Upper lobe of left lung (tissue), 4 donors: Measurements from ENCODE around the gene STAT5B.

Experiments used
- POLR2A ChIP-seq, 4 donors: fragments of 450-650 bp; IDR thresholded peaks; one replicate each; pipeline ENCODE4 v1.5.1; 2016 to 2017; ENCODE audit warnings: antibody characterized with exemption in 4 of 4, mild to moderate bottlenecking in 2 of 4
- TF ChIP-seq, protein P1 (sequence below), 6 experiments: fragments of 450-650 bp in 4 of 6; fragments of 200-600 bp in 2 of 6; sonication (generic) in 2 of 6; IDR thresholded peaks; one replicate each; pipeline ENCODE4 v1.5.1; 2016 to 2019; ENCODE audit warnings: antibody characterized with exemption in 6 of 6

DNA sequence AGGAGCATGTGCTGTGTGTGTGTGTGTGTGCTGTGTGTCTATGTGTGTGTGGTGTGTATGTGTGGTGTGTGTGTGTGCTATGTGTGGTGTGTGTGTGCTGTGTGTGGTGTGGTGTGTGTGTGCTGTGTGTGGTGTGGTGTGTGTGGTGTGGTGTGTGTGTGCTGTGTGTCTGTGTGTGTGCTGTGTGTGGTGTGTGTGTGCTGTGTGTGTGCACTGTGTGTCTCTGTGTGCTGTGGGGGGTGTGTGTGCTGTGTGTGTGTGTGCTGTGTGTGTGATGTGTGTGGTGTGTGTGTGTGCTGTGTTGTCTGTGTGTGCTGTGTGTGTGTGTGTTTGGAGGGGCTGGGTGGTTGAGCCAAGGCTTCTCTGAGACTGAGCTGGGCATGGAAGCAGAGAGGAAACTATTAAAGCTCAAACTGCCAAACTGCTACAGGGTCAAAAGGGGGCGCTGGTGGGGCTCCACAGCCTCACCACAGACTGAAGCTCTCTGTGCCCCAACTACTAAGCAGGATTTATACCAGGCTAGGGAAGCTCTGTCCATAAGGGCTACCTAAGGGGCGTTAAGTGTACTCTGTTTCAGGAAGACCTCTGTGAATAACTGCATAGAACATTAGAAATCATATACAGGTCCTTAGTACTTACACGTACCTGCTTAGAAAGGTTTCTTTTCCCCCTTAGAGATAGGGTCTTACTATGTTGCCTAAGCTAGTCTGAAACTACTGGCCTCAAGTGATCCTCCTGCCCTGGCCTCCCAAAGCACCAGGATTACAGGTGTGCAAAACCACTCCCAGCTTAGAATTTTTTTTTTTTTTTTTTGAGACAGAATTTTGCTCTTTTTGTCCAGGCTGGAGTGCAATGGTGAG is 54.1 kb downstream of the STAT5B start:
- TF ChIP-seq, protein P1, sequence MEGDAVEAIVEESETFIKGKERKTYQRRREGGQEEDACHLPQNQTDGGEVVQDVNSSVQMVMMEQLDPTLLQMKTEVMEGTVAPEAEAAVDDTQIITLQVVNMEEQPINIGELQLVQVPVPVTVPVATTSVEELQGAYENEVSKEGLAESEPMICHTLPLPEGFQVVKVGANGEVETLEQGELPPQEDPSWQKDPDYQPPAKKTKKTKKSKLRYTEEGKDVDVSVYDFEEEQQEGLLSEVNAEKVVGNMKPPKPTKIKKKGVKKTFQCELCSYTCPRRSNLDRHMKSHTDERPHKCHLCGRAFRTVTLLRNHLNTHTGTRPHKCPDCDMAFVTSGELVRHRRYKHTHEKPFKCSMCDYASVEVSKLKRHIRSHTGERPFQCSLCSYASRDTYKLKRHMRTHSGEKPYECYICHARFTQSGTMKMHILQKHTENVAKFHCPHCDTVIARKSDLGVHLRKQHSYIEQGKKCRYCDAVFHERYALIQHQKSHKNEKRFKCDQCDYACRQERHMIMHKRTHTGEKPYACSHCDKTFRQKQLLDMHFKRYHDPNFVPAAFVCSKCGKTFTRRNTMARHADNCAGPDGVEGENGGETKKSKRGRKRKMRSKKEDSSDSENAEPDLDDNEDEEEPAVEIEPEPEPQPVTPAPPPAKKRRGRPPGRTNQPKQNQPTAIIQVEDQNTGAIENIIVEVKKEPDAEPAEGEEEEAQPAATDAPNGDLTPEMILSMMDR (IDR thresholded peaks at IDR 0.05), result peak; percentile 49 to 71 (median 58)
- TF ChIP-seq POLR2A (IDR thresholded peaks at IDR 0.05), result no peak
